ENCODE data around the gene STAC3.

STAC3 gene

GRCh38 chr12:57219993-57220754, 30.8 kb downstream of the STAC3 start:
- no peak for DNase-seq (ENCODE audit: low read depth)
- H3K4me3 ChIP-seq (ENCODE audit: low read length) = no peak overlapping the region
- no peak for TF ChIP-seq CTCF (conservative IDR thresholded peaks at IDR 0.05; ENCODE audit: low read length)

GRCh38 chr12:57219205-57219992, 31.6 kb downstream of the STAC3 start:
- H3K4me3 ChIP-seq (ENCODE audit: low read length) = no peak overlapping the region
- DNase-seq (ENCODE audit: low read depth) = no peak
- TF ChIP-seq CTCF (conservative IDR thresholded peaks at IDR 0.05; ENCODE audit: low read length) = no peak

GRCh38 chr12:57218030-57218853, 32.7 kb downstream of the STAC3 start:
- H3K4me3 ChIP-seq (ENCODE audit: low read length) = no peak overlapping the region
- no peak for DNase-seq (ENCODE audit: low read depth)
- no peak for TF ChIP-seq CTCF (conservative IDR thresholded peaks at IDR 0.05; ENCODE audit: low read length)

- TF ChIP-seq CTCF (conservative IDR thresholded peaks at IDR 0.05; ENCODE audit: low read length) = no peak
- H3K4me3 ChIP-seq (ENCODE audit: low read length) = peak overlapping the region; percentile 56
- DNase-seq (ENCODE audit: low read depth) = no peak
These were observed 33.8 kb downstream of the STAC3 start for GRCh38 chr12:57216921-57217879.

- TF ChIP-seq CTCF (conservative IDR thresholded peaks at IDR 0.05; ENCODE audit: low read length) = no peak
- H3K4me3 ChIP-seq (ENCODE audit: low read length) = peak within 1 kb of the TSS; percentile 56
- DNase-seq (ENCODE audit: low read depth) = no peak
These were observed 34.7 kb downstream of the STAC3 start, which contains the start of gene NXPH4 for GRCh38 chr12:57216014-57216911. Gene NXPH4 (plus strand): TSS chr12:57216794. CDS start chr12:57216970, 176 bp downstream.

Measured in AG10803 (cell line).